Suppressor macrophage treated with lipopolysaccharide for 4 hours (primary cell): ENCODE data around the gene SEC31B.

ENCODE experiments used
- DNase-seq: peaks from one replicate; pipeline ENCODE4 v3.0.0-alpha.2; 2020

SEC31B gene

GRCh38 chr10:100490531-100490930, 29.1 kb downstream of the SEC31B start:
- no peak for DNase-seq

- peak; percentile 61 for DNase-seq
Observed at GRCh38 chr10:100489396-100489795, 30.3 kb downstream of the SEC31B start.

- no peak for DNase-seq
Observed at GRCh38 chr10:100487529-100487928, 32.1 kb downstream of the SEC31B start.

- no peak for DNase-seq
Observed at GRCh38 chr10:100485801-100486495, 33.7 kb downstream of the SEC31B start.

- no peak for DNase-seq
Observed at GRCh38 chr10:100485366-100485765, 34.3 kb downstream of the SEC31B start.

- no peak for DNase-seq
Observed at GRCh38 chr10:100483876-100484666, 35.6 kb downstream of the SEC31B start.

- no peak for DNase-seq
Observed at GRCh38 chr10:100482834-100483185, 36.9 kb downstream of the SEC31B start.

- DNase-seq = peak; percentile 74
Observed at GRCh38 chr10:100482181-100482833, 37.4 kb downstream of the SEC31B start.

GRCh38 chr10:100481462-100482081, 38.1 kb downstream of the SEC31B start:
- peak; percentile 90 for DNase-seq

- no peak for DNase-seq
Observed at GRCh38 chr10:100480002-100480401, 39.7 kb downstream of the SEC31B start.

GRCh38 chr10:100479037-100479436, 40.6 kb downstream of the SEC31B start:
- DNase-seq = no peak

GRCh38 chr10:100477970-100478369, 41.7 kb downstream of the SEC31B start:
- DNase-seq = no peak

- DNase-seq = no peak
Observed at GRCh38 chr10:100470367-100470766, 49.3 kb downstream of the SEC31B start.

- DNase-seq = no peak
Observed at GRCh38 chr10:100469756-100470155, 49.9 kb downstream of the SEC31B start.

- DNase-seq = no peak
Observed at GRCh38 chr10:100468978-100469377, 50.7 kb downstream of the SEC31B start.

- DNase-seq = no peak
Observed at GRCh38 chr10:100468322-100468721, 51.3 kb downstream of the SEC31B start.

GRCh38 chr10:100462709-100463108, 57.0 kb downstream of the SEC31B start, which contains the start of gene WNT8B:
WNT8B (plus strand) TSS chr10:100463009; CDS start chr10:100463169, 160 bp downstream.
- DNase-seq = no peak

- peak; percentile 51 for DNase-seq
Observed at GRCh38 chr10:100448951-100449350, 70.7 kb downstream of the SEC31B start.

GRCh38 chr10:100447663-100448062, 72.0 kb downstream of the SEC31B start:
- no peak for DNase-seq

- DNase-seq = no peak
Observed at GRCh38 chr10:100446130-100446761, 73.4 kb downstream of the SEC31B start.

GRCh38 chr10:100442548-100442947, 77.1 kb downstream of the SEC31B start:
- no peak for DNase-seq

- DNase-seq = no peak
Observed at GRCh38 chr10:100438674-100439315, 80.9 kb downstream of the SEC31B start.
